Tibial nerve (tissue), 4 donors: Measurements from ENCODE around the gene FBLL1.
"Not testable (repeated sequence)": the region's sequence is repeated elsewhere in the genome, so short reads cannot be mapped to it uniquely, and the experiment has no call there.

Experiments
- EP300 ChIP-seq, 2 donors: sonication (generic); formaldehyde crosslinking; IDR thresholded peaks; one replicate each; pipeline ENCODE4 v1.6.1; 2017; ENCODE audit warnings: antibody characterized with exemption in 2 of 2, mild to moderate bottlenecking in 1 of 2
- TF ChIP-seq, protein P1 (sequence below), 5 experiments: fragments of 200-600 bp in 3 of 5; fragments of 450-650 bp in 2 of 5; sonication (generic) in 3 of 5; IDR thresholded peaks; one replicate each; pipeline ENCODE4 v1.5.1; 2016 to 2019; ENCODE audit warnings: antibody characterized with exemption in 5 of 5, mild to moderate bottlenecking in 3 of 5, moderate library complexity in 2 of 5

- TF ChIP-seq, protein P1, sequence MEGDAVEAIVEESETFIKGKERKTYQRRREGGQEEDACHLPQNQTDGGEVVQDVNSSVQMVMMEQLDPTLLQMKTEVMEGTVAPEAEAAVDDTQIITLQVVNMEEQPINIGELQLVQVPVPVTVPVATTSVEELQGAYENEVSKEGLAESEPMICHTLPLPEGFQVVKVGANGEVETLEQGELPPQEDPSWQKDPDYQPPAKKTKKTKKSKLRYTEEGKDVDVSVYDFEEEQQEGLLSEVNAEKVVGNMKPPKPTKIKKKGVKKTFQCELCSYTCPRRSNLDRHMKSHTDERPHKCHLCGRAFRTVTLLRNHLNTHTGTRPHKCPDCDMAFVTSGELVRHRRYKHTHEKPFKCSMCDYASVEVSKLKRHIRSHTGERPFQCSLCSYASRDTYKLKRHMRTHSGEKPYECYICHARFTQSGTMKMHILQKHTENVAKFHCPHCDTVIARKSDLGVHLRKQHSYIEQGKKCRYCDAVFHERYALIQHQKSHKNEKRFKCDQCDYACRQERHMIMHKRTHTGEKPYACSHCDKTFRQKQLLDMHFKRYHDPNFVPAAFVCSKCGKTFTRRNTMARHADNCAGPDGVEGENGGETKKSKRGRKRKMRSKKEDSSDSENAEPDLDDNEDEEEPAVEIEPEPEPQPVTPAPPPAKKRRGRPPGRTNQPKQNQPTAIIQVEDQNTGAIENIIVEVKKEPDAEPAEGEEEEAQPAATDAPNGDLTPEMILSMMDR (IDR thresholded peaks at IDR 0.05): not testable (repeated sequence)
- TF ChIP-seq EP300 (IDR thresholded peaks at IDR 0.05): not testable (repeated sequence)
Observed at GRCh38 chr5:168574156-168574555, 45.1 kb downstream of the FBLL1 start.
